HG02973 (cell line): ENCODE results near the gene ADGRG6.

Source experiments
- ATAC-seq: cut with Tn5 transposase; IDR thresholded peaks from one replicate; pipeline ENCODE4 v1.9.1; 2021; ENCODE audit warnings: moderate library complexity; ENCODE audit not compliant: unreplicated experiment

The ADGRG6 gene

GRCh38 chr6:142470421-142470820 lies 168.6 kb downstream of the ADGRG6 start:
- ATAC-seq, result no peak

GRCh38 chr6:142474531-142475289 lies 172.9 kb downstream of the ADGRG6 start:
- no peak for ATAC-seq

GRCh38 chr6:142476452-142476851 lies 174.6 kb downstream of the ADGRG6 start:
- ATAC-seq, result no peak

- no peak for ATAC-seq
These were observed 176.3 kb downstream of the ADGRG6 start for GRCh38 chr6:142478117-142478516.

- no peak for ATAC-seq
These were observed 179.7 kb downstream of the ADGRG6 start for GRCh38 chr6:142481466-142481865.

- ATAC-seq, result no peak
These were observed 180.4 kb downstream of the ADGRG6 start for GRCh38 chr6:142482249-142482648.

GRCh38 chr6:142482974-142483373 lies 181.2 kb downstream of the ADGRG6 start:
- no peak for ATAC-seq

- no peak for ATAC-seq
These were observed 183.4 kb downstream of the ADGRG6 start for GRCh38 chr6:142485256-142485655.

- ATAC-seq, result no peak
These were observed 188.2 kb downstream of the ADGRG6 start for GRCh38 chr6:142489722-142490610.
